ENCODE results near the gene KIAA0408.
A peak's percentile ranks its signal among the peaks of the same experiment; 100 is the strongest.

KIAA0408 gene

DNA sequence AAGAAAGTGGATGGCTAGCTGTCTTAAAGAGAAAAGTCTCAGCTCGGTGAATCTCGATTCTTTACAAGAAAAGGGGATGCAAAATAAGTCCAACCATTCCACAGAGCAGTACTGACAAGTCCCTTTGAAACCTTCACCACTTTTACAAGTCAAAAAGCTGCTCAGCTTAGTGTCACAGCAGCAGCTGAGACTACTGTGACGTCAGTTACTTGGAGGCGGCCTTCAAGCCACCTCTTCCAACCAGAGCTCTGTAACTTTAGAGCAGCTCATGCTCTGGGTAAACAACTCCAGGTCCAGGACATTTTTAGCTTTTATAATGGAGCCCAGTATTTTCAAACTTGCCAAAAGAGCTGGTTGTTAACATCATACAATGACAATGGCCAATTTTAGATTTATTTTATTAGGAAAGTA lies at the start of gene KIAA0408:
Gene KIAA0408, minus strand, starts transcription at position 159 of the 411 bp plus-strand sequence. CDS start 5,408 bp downstream, outside the sequence.
- H3K27me3 Mint-ChIP-seq, result peaks cover 11% of the 10 kb centered on the region
- no peaks in the 10 kb centered on the region for H3K9me3 Mint-ChIP-seq
- H3K4me3 Mint-ChIP-seq, result no peak within 1 kb of the TSS
- H3K36me3 Mint-ChIP-seq (ENCODE audit: low read depth), result no peaks in the 10 kb centered on the region
- peaks cover 7% of the 10 kb centered on the region for H3K4me1 Mint-ChIP-seq (ENCODE audit: low read depth)
- no peak within 1 kb of the TSS for H3K27ac Mint-ChIP-seq

DNA sequence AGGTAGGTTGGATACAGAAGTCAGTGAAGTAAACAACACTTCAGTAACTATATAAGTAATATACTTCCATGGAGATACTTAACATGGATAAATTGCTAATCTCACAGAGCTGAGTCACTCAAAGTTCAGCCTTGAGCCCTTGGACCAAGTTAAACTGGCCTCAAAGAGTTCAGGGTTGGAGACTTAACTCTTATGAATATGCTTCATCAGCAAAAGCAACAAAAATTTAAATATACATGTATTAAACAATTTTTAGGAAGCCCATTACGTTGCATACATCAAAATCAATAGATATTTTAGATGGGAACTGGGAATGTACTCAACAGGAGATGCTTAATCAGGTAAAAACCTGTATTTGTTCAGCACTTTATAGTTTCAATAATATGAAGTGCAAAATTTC lies 47.7 kb upstream of the KIAA0408 start:
- H3K36me3 Mint-ChIP-seq (ENCODE audit: low read depth), result no peaks in the 10 kb centered on the region
- no peaks in the 10 kb centered on the region for H3K27me3 Mint-ChIP-seq
- no peak overlapping the region for H3K27ac Mint-ChIP-seq
- no peak overlapping the region for H3K4me3 Mint-ChIP-seq
- H3K9me3 Mint-ChIP-seq, result no peaks in the 10 kb centered on the region
- H3K4me1 Mint-ChIP-seq (ENCODE audit: low read depth), result no peaks in the 10 kb centered on the region

DNA sequence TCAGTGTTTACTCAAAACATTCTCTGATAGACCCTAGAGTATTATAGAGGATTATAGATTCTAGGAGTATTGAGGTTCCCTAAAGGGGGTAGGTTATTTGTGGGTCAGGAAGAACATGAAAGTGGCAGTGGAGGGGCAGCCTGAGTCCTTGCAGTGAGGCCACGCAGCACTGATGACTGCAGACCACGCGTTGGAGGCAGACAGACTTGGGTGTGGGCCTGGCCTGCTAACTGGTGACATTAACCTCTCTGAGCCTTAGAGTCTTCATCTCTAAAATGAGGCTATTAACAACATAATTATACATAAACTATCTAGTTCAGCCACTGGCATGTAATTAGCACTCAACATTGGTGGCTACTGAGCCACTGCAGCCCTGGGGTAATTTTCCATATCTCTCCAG lies 43.8 kb upstream of the KIAA0408 start:
- H3K9me3 Mint-ChIP-seq, result no peaks in the 10 kb centered on the region
- H3K4me1 Mint-ChIP-seq (ENCODE audit: low read depth), result no peaks in the 10 kb centered on the region
- no peak overlapping the region for H3K27ac Mint-ChIP-seq
- H3K36me3 Mint-ChIP-seq (ENCODE audit: low read depth), result no peaks in the 10 kb centered on the region
- no peaks in the 10 kb centered on the region for H3K27me3 Mint-ChIP-seq
- no peak overlapping the region for H3K4me3 Mint-ChIP-seq

DNA sequence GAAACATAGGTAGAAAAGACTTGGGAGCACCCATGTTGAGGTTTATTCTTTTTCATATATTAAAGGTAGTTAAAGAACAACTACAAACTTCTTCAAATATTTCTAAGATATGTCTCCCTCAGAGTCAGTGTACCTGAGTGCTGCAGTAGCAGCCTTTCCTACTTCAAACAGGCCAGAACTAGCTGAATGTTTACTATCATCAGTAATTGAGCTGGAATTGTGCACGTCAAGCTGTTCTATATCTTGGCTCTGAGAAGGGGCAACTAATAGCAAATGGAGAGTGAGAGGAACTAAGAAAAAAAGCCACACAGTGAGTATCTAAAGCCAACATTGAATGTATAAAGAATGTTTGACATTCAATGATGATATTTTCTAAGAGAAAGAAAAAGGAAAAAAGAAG lies 38.2 kb upstream of the KIAA0408 start:
- Mint-ChIP-seq H3K9me3 (no peaks in the 10 kb centered on the region), H3K4me1 (ENCODE audit: low read depth) (no peaks in the 10 kb centered on the region), H3K4me3 (no peak overlapping the region), H3K27ac (no peak overlapping the region), H3K36me3 (ENCODE audit: low read depth) (no peaks in the 10 kb centered on the region), H3K27me3 (peaks cover 3% of the 10 kb centered on the region)

DNA sequence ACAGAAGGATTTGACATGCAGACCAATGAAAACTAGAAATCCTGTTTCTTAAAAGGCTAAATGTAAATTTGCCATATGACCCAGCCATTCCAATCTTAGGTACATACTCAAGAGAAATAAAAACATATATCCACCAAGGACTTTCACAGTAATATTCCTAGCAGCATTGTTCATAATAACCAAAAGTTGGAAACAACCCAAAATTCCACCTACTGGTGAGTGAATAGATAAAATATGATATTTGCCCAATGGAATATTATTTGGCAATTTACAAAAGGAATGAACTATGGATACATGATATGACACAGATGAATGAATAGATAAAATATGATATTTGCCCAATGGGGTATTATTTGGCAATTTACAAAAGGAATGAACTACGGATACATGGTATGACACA lies 37.3 kb upstream of the KIAA0408 start:
- Mint-ChIP-seq H3K27ac (no peak overlapping the region), H3K9me3 (no peaks in the 10 kb centered on the region), H3K4me3 (no peak overlapping the region), H3K4me1 (ENCODE audit: low read depth) (no peaks in the 10 kb centered on the region), H3K36me3 (ENCODE audit: low read depth) (no peaks in the 10 kb centered on the region), H3K27me3 (peaks cover 3% of the 10 kb centered on the region)

DNA sequence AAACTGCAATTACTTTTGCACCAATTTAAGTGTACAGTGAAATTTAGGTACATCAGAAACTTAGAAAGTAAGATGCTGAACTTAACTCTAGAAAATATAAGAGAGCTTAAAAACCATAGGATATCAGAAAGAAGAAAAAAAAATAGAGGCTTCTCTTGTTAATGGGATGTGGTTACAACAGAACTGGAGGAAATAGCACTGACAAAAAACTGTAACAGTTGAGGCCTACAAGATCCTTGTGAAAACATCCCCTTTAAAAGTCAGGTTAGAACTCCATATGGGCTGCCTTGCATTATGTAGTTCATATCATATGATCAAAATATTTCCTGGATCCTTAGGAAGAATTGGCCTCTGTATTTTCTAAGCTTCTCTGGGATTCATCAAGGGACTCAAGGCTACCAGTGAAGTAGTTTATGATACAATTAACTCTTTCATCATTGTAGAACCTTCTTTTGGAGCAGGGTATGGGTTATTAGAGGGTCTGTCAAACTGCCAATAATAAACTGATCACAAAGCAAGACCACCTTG lies 35.1 kb upstream of the KIAA0408 start:
- peaks cover 10% of the 10 kb centered on the region for H3K36me3 Mint-ChIP-seq (ENCODE audit: low read depth)
- peaks cover 3% of the 10 kb centered on the region for H3K27me3 Mint-ChIP-seq

DNA sequence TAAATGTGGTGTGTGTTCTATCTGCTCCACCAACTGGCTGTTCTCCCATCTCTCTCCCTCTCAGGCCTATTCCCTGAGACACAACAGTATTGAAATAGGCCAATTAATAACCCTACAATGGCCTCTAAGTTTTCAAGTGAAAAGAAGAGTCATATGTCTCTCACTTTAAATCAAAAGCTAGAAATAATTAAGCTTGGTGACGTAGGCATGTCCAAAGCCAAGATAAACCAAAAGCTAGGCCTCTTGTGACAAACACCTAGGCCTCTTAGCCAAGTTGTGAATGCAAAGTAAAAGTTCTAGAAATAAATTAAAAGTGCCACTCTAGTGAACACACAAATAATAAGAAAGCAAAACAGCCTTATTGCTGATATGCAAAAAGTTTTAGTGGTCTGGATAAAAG lies 30.1 kb upstream of the KIAA0408 start:
- H3K36me3 Mint-ChIP-seq (ENCODE audit: low read depth), result peaks cover 10% of the 10 kb centered on the region
- no peak overlapping the region for H3K4me3 Mint-ChIP-seq
- H3K4me1 Mint-ChIP-seq (ENCODE audit: low read depth), result peaks cover 15% of the 10 kb centered on the region

More for the DNA sequence above, 35.1 kb upstream of the KIAA0408 start:
- no peaks in the 10 kb centered on the region for H3K4me1 Mint-ChIP-seq (ENCODE audit: low read depth)
- H3K4me3 Mint-ChIP-seq, result no peak overlapping the region
- H3K27ac Mint-ChIP-seq, result no peak overlapping the region
- no peaks in the 10 kb centered on the region for H3K9me3 Mint-ChIP-seq

DNA sequence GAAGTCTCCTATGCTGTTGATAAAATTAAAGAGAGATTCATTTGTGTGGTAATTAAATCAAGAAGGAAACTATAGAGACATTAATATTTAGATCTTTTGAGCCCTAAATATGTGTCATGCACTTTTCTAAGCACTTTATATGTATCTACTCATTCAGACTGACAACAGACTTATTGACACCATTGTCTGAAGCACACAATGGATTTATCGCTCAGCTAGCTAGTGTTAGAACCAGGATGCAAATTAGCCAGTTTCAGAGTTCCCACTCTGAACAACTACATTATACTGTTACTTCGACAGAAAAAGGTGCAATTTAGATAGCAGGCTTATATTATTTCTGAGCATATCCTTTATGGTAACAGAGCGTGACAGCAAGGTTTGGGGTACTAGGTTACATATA lies 27.7 kb upstream of the KIAA0408 start:
- Mint-ChIP-seq H3K36me3 (ENCODE audit: low read depth) (peaks cover 15% of the 10 kb centered on the region), H3K27me3 (no peaks in the 10 kb centered on the region), H3K9me3 (no peaks in the 10 kb centered on the region), H3K27ac (no peak overlapping the region), H3K4me1 (ENCODE audit: low read depth) (peaks cover 26% of the 10 kb centered on the region), H3K4me3 (no peak overlapping the region)

More for the DNA sequence above, 30.1 kb upstream of the KIAA0408 start:
- Mint-ChIP-seq H3K9me3 (no peaks in the 10 kb centered on the region), H3K27me3 (no peaks in the 10 kb centered on the region), H3K27ac (no peak overlapping the region)

DNA sequence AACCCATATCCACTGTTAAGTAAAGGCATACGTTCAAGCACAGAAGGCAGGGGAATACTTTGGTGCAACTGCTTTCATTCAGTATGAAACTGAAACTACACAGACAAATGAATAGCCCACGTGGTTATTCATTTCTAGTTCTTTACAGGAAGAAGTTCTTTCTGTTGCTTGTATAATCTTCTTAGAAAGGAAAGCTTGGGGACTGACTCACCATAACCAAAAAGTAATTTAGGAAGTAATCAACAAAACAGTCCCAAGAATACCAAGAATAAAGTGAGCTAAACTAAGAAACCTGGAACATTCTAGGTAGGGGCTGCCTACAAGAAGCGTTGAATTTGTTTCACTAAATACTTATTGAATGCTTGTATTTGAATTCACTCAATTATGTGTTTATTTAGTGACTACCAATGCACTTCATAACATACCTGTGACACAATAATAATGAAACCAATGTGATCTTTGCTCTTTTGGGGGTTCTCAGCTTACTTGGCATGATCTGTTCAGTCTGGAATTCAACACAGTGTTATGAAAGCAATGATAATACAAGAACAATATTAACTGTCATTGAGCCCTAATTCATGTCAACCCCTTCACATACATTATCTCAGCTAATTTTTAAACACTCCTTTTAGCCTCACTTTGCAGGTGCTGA lies 25.1 kb upstream of the KIAA0408 start:
- Mint-ChIP-seq H3K9me3 (no peaks in the 10 kb centered on the region), H3K27ac (peak overlapping the region; percentile 89), H3K27me3 (no peaks in the 10 kb centered on the region), H3K36me3 (ENCODE audit: low read depth) (peaks cover 6% of the 10 kb centered on the region), H3K4me3 (peak overlapping the region; percentile 55), H3K4me1 (ENCODE audit: low read depth) (peaks cover 26% of the 10 kb centered on the region)

DNA sequence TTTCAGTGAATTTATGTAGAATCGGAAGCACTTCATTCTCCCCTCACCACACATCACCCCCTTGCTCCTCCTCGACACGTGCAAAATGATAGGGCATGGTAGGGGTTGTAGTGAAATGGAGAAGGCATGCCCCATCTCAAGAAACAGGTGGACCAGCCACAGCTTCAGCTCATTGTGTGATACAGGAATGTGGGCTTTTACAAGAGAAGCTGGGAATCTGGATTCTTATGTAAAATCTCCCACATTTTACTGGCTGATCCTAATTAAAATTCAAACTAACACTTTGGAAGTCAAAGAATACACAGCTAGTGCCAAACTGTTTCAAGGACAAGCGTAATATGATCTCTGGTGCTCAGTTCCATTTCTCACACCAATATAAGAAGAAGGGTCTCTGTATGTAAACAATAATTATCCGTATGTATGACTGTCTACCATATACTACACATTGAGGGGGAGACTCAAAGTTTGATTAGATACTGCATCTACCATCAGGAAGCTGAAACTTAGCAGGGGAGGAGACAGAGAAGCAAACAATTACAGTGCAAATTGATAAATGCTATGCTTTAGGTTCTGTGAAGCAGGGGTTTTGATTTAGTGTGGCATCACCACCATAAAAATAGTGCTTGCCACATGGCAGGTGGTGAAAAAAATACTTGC lies 24.3 kb upstream of the KIAA0408 start:
- Mint-ChIP-seq H3K36me3 (ENCODE audit: low read depth) (peaks cover 7% of the 10 kb centered on the region), H3K27ac (peak overlapping the region; percentile 89), H3K4me1 (ENCODE audit: low read depth) (peaks cover 26% of the 10 kb centered on the region), H3K27me3 (no peaks in the 10 kb centered on the region), H3K4me3 (peak overlapping the region; percentile 55), H3K9me3 (no peaks in the 10 kb centered on the region)

DNA sequence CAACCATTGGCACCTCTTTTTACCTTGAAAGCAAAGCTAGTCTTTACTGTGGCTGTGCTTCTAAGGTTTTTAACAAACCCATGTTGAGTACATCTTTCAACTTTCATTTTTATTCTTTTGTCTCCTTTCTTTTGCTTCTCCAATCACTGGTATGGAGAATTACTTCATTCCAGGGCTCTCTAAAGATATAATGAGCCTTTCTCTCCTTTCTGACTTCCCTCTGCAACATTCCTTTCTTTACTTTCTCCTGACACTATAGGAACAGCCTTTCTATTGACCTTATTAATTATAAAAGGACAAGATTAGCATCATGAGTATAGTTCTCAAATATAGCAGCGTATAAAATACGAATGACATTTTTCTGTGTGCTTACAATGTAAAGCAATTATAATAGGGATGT lies 23.1 kb upstream of the KIAA0408 start:
- Mint-ChIP-seq H3K36me3 (ENCODE audit: low read depth) (peaks cover 15% of the 10 kb centered on the region), H3K4me1 (ENCODE audit: low read depth) (peaks cover 26% of the 10 kb centered on the region), H3K27ac (no peak overlapping the region), H3K4me3 (no peak overlapping the region), H3K27me3 (peaks cover 6% of the 10 kb centered on the region), H3K9me3 (no peaks in the 10 kb centered on the region)

DNA sequence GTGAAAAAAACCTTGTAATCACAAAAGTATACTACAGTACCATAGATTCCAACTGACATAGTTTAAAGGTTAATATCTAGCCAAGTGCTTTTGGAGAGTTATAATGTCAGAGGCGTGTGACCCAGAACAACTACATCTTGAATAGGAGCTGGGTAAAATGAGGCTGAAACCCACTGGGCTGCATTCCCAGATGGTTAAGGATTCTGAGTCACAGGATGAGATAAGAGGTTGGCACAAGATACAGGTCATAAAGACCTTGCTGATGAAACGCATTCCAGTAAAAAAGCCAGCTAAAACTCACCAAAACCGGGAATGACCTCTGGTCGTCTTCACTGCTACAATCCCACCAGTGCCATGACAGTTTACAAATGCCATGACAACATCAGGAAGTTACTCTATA lies 22.4 kb upstream of the KIAA0408 start:
- Mint-ChIP-seq H3K9me3 (no peaks in the 10 kb centered on the region), H3K36me3 (ENCODE audit: low read depth) (peaks cover 15% of the 10 kb centered on the region), H3K4me1 (ENCODE audit: low read depth) (peaks cover 26% of the 10 kb centered on the region)

DNA sequence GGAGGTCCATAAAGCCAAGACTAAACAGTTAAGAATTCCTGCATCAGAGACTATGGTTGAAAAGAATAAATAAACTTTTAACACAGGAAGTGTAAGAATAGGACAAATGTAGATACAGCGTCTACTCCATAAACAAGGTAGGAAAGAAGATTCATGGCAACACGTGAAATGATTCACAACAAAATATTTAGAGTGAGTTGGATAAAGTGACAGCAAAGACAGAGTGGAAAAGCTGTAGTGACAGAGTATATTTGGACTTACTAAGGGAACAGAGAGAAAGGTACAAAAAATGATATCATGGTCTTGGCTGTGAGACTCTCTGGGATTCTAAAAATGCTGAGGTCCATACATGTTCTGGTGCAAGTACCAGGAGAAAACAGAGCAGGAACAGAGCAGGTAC lies 21.9 kb upstream of the KIAA0408 start:
- no peak overlapping the region for H3K4me3 Mint-ChIP-seq
- peaks cover 16% of the 10 kb centered on the region for H3K36me3 Mint-ChIP-seq (ENCODE audit: low read depth)
- H3K9me3 Mint-ChIP-seq, result no peaks in the 10 kb centered on the region
- H3K27me3 Mint-ChIP-seq, result peaks cover 6% of the 10 kb centered on the region
- H3K27ac Mint-ChIP-seq, result no peak overlapping the region
- H3K4me1 Mint-ChIP-seq (ENCODE audit: low read depth), result peaks cover 26% of the 10 kb centered on the region

More for the DNA sequence above, 22.4 kb upstream of the KIAA0408 start:
- Mint-ChIP-seq H3K27me3 (peaks cover 6% of the 10 kb centered on the region), H3K4me3 (no peak overlapping the region), H3K27ac (no peak overlapping the region)

DNA sequence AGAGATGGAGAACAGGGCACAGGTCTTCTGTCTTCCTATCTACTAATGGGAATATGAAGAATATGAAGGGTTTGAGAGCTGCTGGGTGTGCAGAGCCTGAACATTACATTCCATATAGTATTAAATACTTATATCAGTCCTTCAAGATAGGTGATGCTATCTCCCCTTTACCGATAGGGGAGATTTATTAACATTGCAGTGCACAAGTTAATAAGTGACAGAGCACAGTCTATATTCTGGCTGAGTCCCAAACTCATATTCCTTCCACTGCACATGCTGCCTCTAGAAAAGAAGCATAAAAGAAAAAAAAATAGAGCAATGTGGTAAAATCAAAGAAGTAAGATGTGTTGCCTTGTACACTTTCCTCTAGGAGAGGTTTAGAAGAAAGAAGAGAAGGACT lies 18.5 kb upstream of the KIAA0408 start:
- Mint-ChIP-seq H3K4me1 (ENCODE audit: low read depth) (no peaks in the 10 kb centered on the region), H3K27ac (no peak overlapping the region), H3K27me3 (peaks cover 6% of the 10 kb centered on the region), H3K9me3 (no peaks in the 10 kb centered on the region), H3K4me3 (no peak overlapping the region), H3K36me3 (ENCODE audit: low read depth) (peaks cover 19% of the 10 kb centered on the region)

DNA sequence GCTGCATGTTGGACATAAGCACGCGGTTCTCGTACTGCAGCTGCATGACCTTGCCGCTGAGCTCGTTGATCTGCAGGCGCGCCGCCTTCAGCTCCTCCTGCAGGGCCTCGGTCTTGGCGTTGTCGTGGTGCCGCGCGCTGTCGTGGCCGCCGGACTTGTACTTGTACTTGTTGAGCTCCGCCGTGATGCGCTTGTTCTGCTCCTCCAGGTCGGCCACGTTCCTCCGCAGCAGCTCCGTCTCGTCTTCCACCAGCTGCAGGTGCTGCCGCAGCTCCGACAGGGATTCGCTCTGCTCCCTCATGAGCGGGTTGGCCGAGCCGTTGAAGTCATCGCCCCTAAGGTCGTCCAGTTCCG lies 16.6 kb upstream of the KIAA0408 start:
- Mint-ChIP-seq H3K27ac (no peak overlapping the region), H3K27me3 (peaks cover 12% of the 10 kb centered on the region), H3K4me1 (ENCODE audit: low read depth) (no peaks in the 10 kb centered on the region), H3K4me3 (no peak overlapping the region), H3K36me3 (ENCODE audit: low read depth) (peaks cover 13% of the 10 kb centered on the region), H3K9me3 (no peaks in the 10 kb centered on the region)

All from stimulated activated naive CD8-positive, alpha-beta T cell treated with anti-CD3 and anti-CD28 coated beads, Interleukin-15, Interleukin-2, amounts not matched to agents 100 ng/mL and 50 ng/mL, for 24 hours (primary cell).